HepG2 (cell line): ENCODE measurements around the gene ALOXE3. TPM values are rescaled to one million over a fixed set of nuclear protein-coding genes. Genes with fewer than 3 reads are reported as not detected.
A peak's percentile ranks its signal among the peaks of the same experiment; 100 is the strongest.

ENCODE experiments used
- LRRFIP1 ChIP-seq: sonication (generic); formaldehyde crosslinking; conservative IDR thresholded peaks from 2 replicates; pipeline ENCODE4 v1.4.0; 2020; ENCODE audit warnings: missing genetic modification reagents
- MXD1 ChIP-seq: sonication (generic); formaldehyde crosslinking; IDR thresholded peaks from 2 replicates; pipeline ENCODE4 v1.4.0; 2020; ENCODE audit warnings: mild to moderate bottlenecking, missing genetic modification reagents
- MYC ChIP-seq: sonication (generic); formaldehyde crosslinking; IDR thresholded peaks from 2 replicates; pipeline ENCODE4 v1.9.0; 2021; ENCODE audit warnings: missing genetic modification reagents, borderline replicate concordance
- NFAT5 ChIP-seq: sonication (generic); formaldehyde crosslinking; IDR thresholded peaks from 2 replicates; pipeline ENCODE4 v1.4.0; 2020; ENCODE audit warnings: missing genetic modification reagents
- NFIC ChIP-seq: IDR thresholded peaks from 2 replicates; pipeline ENCODE4 v1.6.1; 2012; ENCODE audit warnings: mild to moderate bottlenecking, low read length, inconsistent platforms
- PAX8 ChIP-seq: sonication (generic); formaldehyde crosslinking; IDR thresholded peaks from 2 replicates; pipeline ENCODE4 v1.8.0; 2022; ENCODE audit warnings: mild to moderate bottlenecking, missing genetic modification reagents, borderline replicate concordance
- ZNF18 ChIP-seq: sonication (generic); formaldehyde crosslinking; IDR thresholded peaks from 2 replicates; pipeline ENCODE4 v1.8.0; 2022; ENCODE audit warnings: mild to moderate bottlenecking, missing genetic modification reagents; ENCODE audit not compliant: insufficient replicate concordance
- ZNF318 ChIP-seq: sonication (generic); formaldehyde crosslinking; IDR thresholded peaks from 2 replicates; pipeline ENCODE4 v1.4.0; 2020; ENCODE audit warnings: mild to moderate bottlenecking, missing genetic modification reagents
- polyA plus RNA-seq, 8 experiments: library from polyadenylated mRNA; depleted of rRNA in 3 of 8; stranded (reverse) in 7 of 8; unstranded in 1 of 8; fragments of >200 nt; fragmentation: Illumina TruSeq in 4 of 8; extraction: Trizol in 4 of 8; gene quantifications; 2 replicates each; pipeline versions ENCODE4 v1.2.1 to v1.2.3, GENCODE V29; 2011 to 2016; ENCODE audit warnings: low read depth in 4 of 8, missing spikeins in 1 of 8, mixed read lengths in 1 of 8; ENCODE audit not compliant: insufficient read depth in 1 of 8
- total RNA-seq, 5 experiments: library from RNA; depleted of rRNA; stranded (reverse); fragments of >200 nt; fragmentation: Illumina TruSeq; extraction: Trizol; gene quantifications; 2 replicates each; pipeline ENCODE4 v1.2.3, GENCODE V29; 2016; ENCODE audit warnings: low read depth in 1 of 5

Gene ALOXE3
- total and polyA plus RNA-seq, 2 of the 13 experiments (the other 11 are each of a cell fraction or from before 2014, with no cell fraction given), result 0.07 TPM; not detected in 1

GRCh38 chr17:8079291-8080207, 38.8 kb downstream of the ALOXE3 start (continued):
- TF ChIP-seq ZNF318 (CRISPR knock-in tag) (no peak), NFIC (no peak), PAX8 (CRISPR knock-in tag) (no peak), LRRFIP1 (no peak), NFAT5 (CRISPR knock-in tag) (no peak), MYC (peak; percentile 15; the same call in 1 of the 2 replicates), MXD1 (CRISPR knock-in tag) (peak; percentile 33; the same call in 1 of the 2 replicates), ZNF18 (CRISPR knock-in tag) (peak; percentile 18)
